Stimulated activated naive CD4-positive, alpha-beta T cell (primary cell): ENCODE results near the gene H3-3A.

Experiments
- DNase-seq, 6 experiments: peaks; one replicate each; lab custom pipeline; 2025; lab: John Stamatoyannopoulos, UW

The H3-3A gene

GRCh38 chr1:226054519-226055327, 7.8 kb upstream of the H3-3A start:
- no peak for DNase-seq

GRCh38 chr1:226059709-226060108, 2.8 kb upstream of the H3-3A start:
- DNase-seq, result no peak

- DNase-seq, result no peak
Observed at GRCh38 chr1:226060427-226060826, 2.1 kb upstream of the H3-3A start.

- no peak for DNase-seq
Observed at GRCh38 chr1:226061068-226061840, 1.3 kb upstream of the H3-3A start.

- peak; percentile 17 to 76 (median 58) for DNase-seq
Observed at GRCh38 chr1:226061841-226062557, 517 bp upstream of the H3-3A start.

- peak; percentile 44 to 89 (median 61) for DNase-seq
Observed at GRCh38 chr1:226063224-226063976, 884 bp downstream of the H3-3A start.

GRCh38 chr1:226063977-226064815, 1.7 kb downstream of the H3-3A start:
- peak in 4 of 6 experiments; percentile 29 to 57 (median 50) for DNase-seq

- peak in 5 of 6 experiments; percentile 6 to 62 (median 35) for DNase-seq
Observed at GRCh38 chr1:226064816-226065248, 2.3 kb downstream of the H3-3A start.

GRCh38 chr1:226066415-226067078, 4.0 kb downstream of the H3-3A start:
- DNase-seq, result peak in 1 of 6 experiments; percentile 1

GRCh38 chr1:226069811-226070489, 7.4 kb downstream of the H3-3A start:
- DNase-seq, result no peak

GRCh38 chr1:226072347-226072746, 9.8 kb downstream of the H3-3A start:
- DNase-seq, result no peak

GRCh38 chr1:226073184-226073950, 10.9 kb downstream of the H3-3A start:
- DNase-seq, result no peak

GRCh38 chr1:226074046-226074445, 11.5 kb downstream of the H3-3A start:
- no peak for DNase-seq

- no peak for DNase-seq
Observed at GRCh38 chr1:226076378-226076777, 13.9 kb downstream of the H3-3A start.

- DNase-seq, result no peak
Observed at GRCh38 chr1:226078374-226078773, 15.9 kb downstream of the H3-3A start.

- no peak for DNase-seq
Observed at GRCh38 chr1:226082587-226082917, 20.0 kb downstream of the H3-3A start.

- no peak for DNase-seq
Observed at GRCh38 chr1:226082959-226083301, 20.4 kb downstream of the H3-3A start.

- DNase-seq, result peak; percentile 73 to 95 (median 88)
Observed at GRCh38 chr1:226083302-226084101, 21.0 kb downstream of the H3-3A start.
